D721Med (cell line): Measurements from ENCODE around the gene JPT2.

ENCODE experiments used
- DNase-seq: peaks from one replicate; pipeline ENCODE4 v3.0.0; 2011; ENCODE audit warnings: low spot score; ENCODE audit not compliant: insufficient read length
- FAIRE-seq: peaks from 2 replicates; lab custom pipeline; 2011; peaks lifted over from hg19 to GRCh38; lab: Jason Lieb, UNC
- TF ChIP-seq, protein P1 (sequence below): IDR thresholded peaks from 2 replicates; pipeline ENCODE4 v1.5.1; 2012; ENCODE audit warnings: mild to moderate bottlenecking, control low read depth; ENCODE audit not compliant: insufficient read depth; ENCODE audit errors: missing control alignments

The JPT2 gene

DNA sequence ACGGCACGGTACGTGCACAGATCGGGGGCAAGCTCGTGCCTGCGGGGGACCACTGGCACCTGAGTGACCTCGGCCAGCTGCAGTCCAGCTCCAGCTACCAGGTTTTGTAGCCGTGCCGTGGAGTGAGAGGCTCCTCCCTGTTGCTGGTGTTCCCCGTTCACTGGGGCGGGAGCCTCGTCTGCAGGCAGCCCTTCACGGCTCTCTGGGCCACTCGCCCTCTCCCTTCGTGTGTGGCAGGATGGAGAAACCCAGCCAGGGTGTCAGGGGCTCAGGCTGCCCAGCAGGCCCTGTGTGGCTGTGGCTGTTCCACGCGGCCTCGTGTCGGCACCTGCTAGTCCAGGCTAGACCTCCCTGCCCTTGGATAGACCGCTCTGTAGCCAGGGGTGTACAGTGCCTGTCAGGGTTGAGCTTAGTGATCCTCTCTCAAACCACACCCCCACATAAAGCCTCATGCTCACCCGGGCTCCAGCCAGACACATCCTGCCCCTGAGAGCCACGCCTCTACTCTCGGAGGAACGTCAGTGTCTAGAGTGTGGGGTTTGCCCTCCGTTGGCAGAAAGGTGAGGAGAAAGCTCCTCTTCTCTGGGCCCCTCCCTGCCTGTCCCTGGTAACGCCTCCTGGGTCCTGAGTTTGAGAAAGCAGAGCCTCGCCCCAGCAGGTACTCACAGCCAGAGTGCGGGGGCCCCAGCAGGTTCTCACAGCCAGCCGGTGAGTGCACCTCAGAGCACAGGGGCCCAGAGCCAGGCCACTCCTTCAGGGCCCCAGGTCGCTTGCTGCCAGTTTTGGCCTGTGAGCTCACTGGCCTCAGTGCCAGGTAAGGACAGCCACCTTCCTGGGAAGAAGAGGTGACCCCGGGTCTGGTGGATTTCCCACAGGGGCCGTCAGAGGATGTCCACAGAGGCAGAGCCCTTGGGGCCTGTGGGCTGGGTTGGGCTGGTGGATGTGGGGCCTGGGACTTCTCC, 65.6 kb downstream of the JPT2 start:
- TF ChIP-seq, protein P1, sequence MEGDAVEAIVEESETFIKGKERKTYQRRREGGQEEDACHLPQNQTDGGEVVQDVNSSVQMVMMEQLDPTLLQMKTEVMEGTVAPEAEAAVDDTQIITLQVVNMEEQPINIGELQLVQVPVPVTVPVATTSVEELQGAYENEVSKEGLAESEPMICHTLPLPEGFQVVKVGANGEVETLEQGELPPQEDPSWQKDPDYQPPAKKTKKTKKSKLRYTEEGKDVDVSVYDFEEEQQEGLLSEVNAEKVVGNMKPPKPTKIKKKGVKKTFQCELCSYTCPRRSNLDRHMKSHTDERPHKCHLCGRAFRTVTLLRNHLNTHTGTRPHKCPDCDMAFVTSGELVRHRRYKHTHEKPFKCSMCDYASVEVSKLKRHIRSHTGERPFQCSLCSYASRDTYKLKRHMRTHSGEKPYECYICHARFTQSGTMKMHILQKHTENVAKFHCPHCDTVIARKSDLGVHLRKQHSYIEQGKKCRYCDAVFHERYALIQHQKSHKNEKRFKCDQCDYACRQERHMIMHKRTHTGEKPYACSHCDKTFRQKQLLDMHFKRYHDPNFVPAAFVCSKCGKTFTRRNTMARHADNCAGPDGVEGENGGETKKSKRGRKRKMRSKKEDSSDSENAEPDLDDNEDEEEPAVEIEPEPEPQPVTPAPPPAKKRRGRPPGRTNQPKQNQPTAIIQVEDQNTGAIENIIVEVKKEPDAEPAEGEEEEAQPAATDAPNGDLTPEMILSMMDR = no peak
- DNase-seq = no peak
- FAIRE-seq = no peak

DNA sequence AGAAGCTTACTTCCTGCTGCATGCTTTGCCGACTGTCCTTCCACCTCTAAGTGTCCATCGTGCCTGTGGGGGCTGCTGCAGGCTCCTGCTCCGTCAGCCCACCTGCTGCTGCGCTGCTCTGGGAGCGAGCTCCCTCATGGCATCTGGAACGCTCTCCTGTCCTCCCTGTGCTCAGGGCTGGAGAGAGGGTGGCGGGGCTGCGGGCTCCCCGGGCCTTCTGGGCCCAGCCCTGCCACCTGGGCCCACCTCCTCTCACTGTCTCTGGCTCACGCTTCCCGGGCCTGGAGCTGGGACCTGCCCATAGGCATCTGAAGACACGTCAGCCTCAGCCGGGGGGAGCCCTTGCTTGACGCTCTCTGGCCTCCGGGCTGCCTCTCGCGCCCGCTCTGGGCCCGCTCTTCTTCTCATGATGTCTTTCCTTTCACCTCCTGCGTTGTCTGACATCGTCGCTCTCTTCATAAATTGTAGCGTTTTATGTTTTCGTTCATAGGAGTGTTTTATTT, 66.3 kb downstream of the JPT2 start:
- TF ChIP-seq, protein P1 = no peak
- DNase-seq (no peak), FAIRE-seq (no peak)

DNA sequence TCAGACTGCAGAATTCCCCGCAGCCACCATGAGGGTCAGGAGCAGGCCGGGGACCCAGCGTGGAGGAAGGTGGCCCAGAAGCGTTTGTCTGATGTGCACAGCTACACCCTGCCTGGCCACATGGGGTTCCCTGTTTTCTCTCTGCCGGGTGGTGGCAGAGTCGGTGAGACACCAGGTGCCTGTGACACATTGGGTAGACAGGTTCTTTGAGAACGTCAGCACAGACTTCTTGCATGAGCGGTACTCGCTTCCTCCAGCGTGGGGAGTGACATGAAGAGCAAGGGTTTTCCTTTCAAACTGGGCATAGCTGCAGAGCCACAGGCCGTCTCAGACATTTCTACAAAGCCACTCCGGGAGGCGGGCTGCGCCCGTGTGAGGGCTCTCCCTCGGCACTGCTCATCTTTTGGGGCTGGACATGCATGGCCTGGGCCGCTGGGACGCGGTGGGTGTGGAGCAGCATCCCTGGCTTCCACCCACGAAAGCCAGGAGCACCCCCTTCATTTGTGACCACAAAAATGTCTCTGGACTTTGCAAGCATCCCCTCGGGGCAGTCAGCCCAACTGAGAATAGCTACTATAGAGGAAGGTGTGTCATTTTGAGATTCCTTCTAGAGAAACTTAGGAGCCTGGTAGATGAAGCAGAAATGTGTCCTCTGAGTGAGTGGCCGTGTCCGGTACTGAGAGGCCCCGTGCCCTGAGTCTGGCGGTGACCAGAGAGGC, 67.3 kb downstream of the JPT2 start:
- TF ChIP-seq, protein P1 = no peak
- DNase-seq (no peak), FAIRE-seq (no peak)

DNA sequence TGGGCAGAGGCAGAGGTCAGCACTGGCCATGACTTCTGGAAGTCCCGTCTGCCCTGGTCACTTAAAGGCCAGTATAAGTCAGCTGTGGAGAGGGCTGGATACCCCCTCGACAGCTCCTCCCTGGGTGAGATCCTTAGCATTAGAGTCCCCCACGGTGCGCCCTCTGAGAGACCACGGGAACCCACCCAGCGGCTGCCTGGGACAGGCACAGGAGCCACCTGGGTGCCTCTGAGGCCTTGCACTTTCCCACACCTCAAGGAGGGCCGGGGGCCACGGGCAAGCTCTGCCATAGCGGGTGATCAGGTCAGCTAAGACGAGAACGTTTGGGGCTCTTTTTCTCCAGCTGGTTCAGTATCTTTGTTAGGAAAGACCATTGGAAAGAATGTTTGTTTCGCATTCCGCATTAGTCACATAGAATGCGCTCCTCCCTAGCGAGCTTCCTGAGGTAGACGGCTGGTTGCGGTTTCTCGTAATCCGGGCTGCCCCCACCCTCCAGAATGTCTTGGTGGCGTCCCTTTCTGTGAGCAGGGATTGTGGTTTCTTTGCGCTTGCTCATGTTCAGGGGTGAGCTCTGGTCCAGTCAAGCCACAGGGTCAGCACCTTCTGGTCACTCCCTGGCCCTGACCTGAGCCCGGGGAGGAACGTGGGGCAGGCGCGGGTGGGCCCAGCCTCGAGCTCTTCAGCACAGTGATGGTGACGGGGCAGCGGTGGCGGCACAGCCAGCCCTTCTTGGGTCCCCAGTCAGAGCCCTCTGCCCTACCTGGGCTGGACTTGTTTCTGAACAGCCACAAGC, 68.0 kb downstream of the JPT2 start:
- DNase-seq = no peak
- TF ChIP-seq, protein P1 = no peak
- no peak for FAIRE-seq

DNA sequence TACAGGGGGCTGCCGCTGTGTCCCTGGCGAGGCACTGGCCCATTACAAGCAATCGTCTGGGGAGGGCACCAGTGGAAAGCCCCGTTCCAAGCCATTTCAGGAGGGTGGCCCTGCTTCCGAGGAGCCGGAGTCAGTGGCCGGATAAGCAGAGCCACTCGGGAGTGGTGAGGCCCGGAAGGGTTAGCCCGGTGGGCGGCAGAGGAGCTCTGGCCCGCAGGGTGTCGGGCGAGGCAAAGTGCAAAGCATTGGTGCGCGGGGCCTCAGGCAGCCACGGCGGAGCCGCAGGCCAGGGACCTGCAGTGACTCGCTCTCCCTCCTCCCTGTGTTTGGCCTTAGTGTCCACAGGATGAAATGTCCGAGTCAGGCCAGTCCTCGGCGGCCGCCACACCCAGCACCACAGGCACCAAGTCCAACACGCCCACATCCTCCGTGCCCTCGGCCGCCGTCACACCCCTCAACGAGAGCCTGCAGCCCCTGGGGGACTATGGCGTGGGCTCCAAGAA, 68.7 kb downstream of the JPT2 start:
- FAIRE-seq (no peak), DNase-seq (no peak)
- TF ChIP-seq, protein P1 = no peak

DNA sequence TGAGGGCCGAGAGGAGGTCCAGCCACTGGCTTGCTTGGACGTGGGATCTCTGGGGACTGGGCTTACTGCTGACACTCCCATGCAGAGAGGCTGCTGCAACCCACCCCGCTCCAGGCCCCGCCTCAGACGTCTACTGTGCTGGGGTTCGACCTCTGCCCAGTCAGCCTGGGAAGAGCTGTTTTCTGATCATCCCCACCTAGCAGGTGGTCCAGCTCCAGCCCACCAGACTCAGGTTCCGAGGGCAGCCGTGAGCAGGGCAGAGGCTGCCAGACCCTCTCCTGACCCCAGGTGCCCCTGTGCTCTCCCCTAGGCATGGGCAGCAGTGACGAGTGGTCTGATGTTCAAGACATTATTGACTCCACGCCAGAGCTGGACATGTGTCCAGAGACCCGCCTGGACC, 69.9 kb downstream of the JPT2 start:
- DNase-seq = no peak
- no peak for FAIRE-seq
- TF ChIP-seq, protein P1 = no peak
